GM19238 (cell line): Measurements from ENCODE around the gene GZF1.
"Not testable (repeated sequence)": the region's sequence is repeated elsewhere in the genome, so short reads cannot be mapped to it uniquely, and the experiment has no call there.

Experiments used
- DNase-seq: peaks from one replicate; pipeline ENCODE4 v3.0.0; 2011; ENCODE audit warnings: low spot score; ENCODE audit not compliant: insufficient read length

The GZF1 gene

GRCh38 chr20:23346002-23346401 is 16.0 kb upstream of the GZF1 start:
- DNase-seq: no peak

- DNase-seq: no peak
Observed at GRCh38 chr20:23347791-23348190, 14.2 kb upstream of the GZF1 start.

GRCh38 chr20:23348510-23348909 is 13.5 kb upstream of the GZF1 start:
- not testable (repeated sequence) for DNase-seq

DNA sequence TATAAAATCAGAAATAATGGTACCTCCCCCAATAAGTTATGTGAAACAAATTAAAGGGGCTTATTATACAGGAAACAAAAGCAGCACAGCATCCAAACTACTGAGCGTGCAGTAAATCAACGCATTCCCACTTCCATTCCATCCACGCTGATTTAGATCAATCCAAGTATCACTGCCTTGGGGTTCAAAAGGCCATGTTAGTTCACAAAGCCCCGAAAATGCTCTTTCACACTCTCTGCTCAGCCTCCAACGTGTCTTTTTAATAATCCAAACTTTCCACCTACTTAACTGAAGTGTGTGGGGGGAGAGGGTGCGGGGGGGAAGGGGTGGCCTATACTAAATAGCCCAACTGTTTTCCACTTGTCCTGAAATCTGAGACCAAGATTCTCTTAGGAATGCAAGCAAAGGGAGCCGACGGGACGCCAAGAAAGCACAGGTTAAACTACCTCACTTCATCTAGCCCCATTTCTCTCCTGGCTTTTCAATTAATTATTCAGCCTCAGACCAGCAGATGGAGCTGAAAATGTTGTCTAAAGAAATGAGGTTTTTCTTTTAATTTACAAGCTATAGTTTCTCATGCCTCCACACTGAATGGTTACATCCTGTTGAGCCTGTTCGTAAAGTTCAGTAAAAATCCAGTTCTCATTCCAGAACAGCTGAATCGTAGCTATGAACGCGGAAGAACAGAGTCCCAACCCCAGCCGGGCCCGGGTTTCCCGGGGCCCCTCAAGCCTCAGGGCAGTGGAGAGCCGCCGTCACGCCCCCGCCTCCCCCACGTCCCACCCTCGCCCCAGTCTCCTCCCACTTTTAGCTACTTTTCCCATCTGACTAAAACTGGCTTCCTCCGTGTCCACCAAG is 12.4 kb upstream of the GZF1 start:
- peak; percentile 72 for DNase-seq

DNA sequence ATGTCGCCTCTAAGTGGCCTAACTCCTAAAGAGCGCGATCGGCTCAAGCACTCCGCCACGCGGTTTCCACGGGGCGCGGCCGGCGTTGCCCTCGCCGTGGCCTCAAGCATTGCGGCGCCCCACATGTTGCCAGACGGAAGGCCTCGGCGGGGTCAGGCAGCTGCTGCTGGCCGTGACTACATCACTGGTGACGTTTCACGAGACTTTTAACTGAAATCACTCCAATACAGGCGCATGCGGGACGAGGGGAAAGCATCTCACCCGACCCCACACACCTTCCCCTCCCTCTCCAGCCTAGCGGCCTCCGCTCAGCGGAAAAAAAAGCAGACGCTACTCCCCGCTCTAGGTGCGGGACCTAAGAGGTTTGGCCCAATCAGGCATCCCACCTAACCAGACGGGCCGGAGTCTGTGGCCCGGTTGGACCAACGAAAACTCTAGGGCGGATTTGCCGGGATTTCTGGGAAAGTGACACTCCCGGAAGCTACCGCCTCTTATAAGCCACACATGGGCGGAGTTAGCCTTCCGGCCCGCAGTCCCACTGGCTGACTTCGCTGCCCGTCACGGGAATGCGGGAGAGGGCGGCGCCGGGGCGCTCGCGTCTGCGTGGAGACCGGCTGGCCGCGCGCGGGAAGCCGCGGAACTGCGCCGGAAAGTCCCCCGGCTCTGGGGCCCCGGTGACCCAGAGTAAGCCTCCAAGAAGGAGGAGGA is 11.6 kb upstream of the GZF1 start, which contains the start of gene NXT1:
Gene NXT1, plus strand, starts transcription at position 596 of the 708 bp plus-strand sequence. CDS start 3,251 bp downstream, outside the sequence.
- peak; percentile 78 for DNase-seq

DNA sequence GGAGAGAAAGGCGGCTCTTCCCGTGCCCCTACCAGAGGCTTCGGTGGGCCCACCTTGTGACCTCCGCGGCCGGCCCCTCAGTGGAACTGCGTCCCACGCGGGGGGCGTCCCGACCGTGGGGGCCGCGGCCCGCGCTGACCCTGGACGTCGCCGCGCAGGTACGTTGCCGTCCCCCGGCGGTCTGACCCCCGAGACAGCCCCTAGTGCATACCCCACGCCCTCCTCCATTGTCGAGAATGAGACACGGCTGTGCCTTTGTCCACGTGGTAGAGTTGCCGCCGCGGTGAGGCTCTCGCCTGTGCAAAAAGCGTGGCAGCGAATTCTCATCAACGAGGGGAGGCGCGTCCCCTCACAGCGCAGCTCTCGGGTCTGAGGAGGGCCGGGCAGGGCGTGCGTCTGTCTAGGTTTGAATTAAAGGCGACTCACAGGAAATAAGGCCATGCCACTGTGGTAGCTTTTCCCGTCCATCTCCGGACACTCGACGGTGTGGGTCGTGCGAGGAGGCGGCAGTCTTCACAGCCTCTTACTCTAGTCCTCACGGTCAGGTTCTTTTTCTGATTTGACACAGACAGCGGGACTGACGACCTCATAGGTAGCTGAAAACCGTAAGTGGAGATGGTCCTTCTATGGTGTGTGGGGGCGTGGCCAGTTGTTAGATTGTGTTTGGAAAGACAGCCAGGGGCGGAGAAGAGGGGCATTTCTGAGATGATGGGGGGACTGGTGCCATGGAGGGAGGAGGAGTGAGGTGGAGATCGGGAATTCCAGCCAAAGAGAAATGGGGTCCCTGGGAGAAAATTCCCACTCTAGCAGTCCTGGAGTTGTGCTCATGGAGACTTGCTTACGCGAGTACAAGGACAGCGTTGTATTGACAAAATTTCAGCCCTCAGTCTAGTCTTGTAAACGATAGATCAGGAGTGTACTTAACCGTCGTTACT is 10.8 kb upstream of the GZF1 start:
- DNase-seq: no peak

GRCh38 chr20:23356203-23356602 is 5.8 kb upstream of the GZF1 start:
- no peak for DNase-seq

GRCh38 chr20:23357767-23358562 is 4.0 kb upstream of the GZF1 start:
- peak; percentile 90 for DNase-seq

DNA sequence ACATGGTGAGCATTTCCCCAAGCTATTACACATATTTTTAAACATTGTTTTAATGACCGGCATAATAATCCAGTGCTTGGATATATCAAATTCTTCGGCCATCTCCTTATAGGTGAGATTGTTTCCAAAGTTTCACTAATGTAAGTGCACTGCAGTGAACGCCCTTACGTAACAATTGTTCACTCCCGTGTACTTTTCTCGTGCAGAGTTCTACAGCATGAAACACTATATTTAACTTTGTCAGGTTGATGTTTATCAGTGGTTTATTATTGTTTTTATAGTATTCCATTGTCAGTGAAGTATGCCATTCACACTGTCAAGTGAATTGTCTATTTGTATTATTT is 3.4 kb upstream of the GZF1 start:
- DNase-seq: no peak

DNA sequence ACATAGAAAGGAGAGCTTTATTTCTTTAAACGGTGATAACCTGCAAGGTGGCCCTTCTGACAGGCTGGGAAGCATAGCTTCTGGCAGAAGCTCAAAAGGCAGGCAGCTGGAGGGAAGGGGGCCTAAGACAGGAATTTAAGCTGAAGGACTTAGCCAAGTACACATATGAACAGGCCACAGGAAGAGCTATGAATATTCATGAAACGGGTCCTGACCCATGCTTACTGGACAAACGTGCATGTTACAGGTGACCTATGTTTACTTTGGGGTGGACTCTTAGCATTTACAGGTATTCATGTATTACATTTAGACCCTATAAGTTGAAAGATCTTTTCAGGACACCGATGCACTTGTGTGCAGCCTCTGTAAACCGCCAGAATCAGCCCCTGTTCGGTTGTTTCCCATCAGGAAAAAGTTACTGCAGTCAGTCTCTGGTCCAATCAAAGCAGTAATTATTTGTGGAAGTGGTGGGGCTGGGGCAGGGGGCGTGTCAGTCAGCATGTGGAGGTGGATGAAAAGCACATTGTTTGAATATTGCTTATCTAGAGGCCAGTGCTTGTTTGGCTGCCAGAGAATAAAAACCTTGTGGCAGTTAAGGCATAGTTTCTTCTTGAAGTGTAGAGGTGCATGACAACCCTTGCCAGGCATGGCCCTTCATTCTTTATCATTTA is 2.9 kb upstream of the GZF1 start:
- DNase-seq: no peak

DNA sequence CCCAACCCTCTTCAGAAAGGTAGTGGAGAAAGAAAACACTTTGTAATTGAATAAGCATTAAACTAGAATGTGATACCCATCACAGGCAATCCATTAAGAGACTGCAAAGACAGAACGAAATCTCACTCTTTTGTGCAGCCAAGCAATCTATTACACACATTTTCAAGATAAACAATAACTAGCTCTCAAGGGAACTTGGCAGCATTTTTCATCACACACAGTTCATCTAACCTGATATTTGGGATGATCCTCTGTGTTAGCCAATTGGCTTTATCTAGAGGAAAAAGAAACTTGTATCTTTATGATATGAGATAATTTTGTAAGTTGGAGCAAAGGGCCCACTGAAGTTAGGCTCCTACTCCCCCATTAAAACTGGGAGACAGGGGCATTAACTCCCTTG is 1.5 kb upstream of the GZF1 start:
- DNase-seq: no peak

DNA sequence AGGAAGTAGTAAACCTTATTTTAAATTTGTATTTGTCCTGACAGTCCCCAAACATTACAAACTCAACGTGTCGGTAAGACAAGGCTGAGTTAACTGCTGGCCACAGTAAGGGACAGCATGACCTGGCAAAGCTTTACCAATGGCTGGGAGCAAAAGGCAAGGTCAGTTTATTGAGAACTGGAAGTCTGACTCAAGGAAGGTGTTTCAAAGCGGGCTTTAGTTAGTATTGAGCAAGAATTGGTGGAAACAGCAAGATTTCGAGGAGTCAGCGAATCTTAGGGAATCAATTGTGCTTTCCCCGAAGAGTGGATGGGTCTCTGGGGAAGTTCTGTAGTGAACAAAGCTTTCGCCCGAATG is 885 bp upstream of the GZF1 start:
- no peak for DNase-seq

GRCh38 chr20:23362392-23363256 is 642 bp downstream of the GZF1 start:
- no peak for DNase-seq

- no peak for DNase-seq
Observed at GRCh38 chr20:23363257-23363649, 1.3 kb downstream of the GZF1 start.

DNA sequence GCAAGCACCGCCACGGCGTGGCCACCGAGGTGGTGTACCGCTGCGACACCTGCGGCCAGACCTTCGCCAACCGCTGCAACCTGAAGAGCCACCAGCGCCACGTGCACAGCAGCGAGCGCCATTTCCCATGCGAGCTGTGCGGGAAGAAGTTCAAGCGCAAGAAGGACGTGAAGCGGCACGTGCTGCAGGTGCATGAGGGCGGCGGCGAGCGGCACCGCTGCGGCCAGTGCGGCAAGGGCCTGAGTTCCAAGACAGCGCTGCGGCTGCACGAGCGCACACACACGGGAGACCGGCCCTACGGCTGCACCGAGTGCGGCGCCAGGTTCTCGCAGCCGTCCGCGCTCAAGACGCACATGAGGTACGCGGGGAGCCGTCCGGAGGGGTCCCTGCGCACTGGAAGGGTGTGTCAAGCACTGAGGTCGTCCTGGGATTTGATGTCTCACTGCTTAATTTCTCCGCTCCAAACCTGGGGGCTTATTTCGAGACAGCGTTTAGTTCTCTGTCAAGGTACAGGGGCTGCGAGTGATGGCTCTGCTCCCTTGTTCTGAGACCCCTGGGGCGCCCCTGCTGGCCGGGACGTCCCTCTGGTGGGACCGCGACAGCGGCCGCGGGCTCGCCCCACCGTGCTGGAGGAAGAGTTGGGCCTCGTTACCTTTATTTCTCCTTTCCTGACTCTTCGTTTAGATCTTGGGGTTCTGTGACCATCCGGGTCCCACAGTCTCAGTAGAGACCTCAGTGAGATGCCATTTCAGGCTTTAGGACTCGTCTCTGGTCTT is 3.6 kb downstream of the GZF1 start:
- DNase-seq: no peak

DNA sequence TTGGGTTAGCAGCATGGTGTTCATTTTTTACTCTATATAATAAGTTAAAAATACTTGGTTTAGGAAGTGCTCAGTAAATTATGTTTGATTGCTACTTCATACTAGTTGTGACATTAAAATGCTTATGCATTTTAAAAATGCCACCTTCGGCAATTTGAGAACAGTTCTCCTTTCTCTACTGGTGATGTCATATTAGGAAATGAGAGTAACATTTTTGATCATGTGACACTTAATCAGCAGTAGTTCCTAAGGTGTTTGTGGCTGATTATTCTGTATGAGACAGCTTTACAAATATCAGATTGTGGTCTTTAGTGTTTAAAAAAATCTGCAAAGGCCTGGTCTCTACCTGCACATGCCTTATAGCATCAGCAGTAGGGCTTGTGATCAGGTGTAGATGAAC is 4.4 kb downstream of the GZF1 start:
- DNase-seq: no peak

GRCh38 chr20:23367770-23368169 is 5.8 kb downstream of the GZF1 start:
- no peak for DNase-seq

GRCh38 chr20:23368316-23369071 is 6.5 kb downstream of the GZF1 start:
- no peak for DNase-seq
